Vagina (tissue), 2 donors: Measurements from ENCODE around the gene CDH24.

Experiments used
- POLR2A ChIP-seq, 2 donors: fragments of 450-650 bp; IDR thresholded peaks; one replicate each; pipeline ENCODE4 v1.6.1; 2017; ENCODE audit warnings: antibody characterized with exemption in 2 of 2, mild to moderate bottlenecking in 2 of 2, moderate library complexity in 2 of 2
- POLR2AphosphoS5 ChIP-seq, 2 donors: sonication (generic); formaldehyde crosslinking; IDR thresholded peaks; one replicate each; pipeline ENCODE4 v1.9.0; 2017; ENCODE audit warnings: antibody characterized with exemption in 2 of 2, mild to moderate bottlenecking in 2 of 2, low read depth in 1 of 2; ENCODE audit not compliant: insufficient read depth in 1 of 2
- TF ChIP-seq, protein P1 (sequence below), 3 experiments: fragments of 450-650 bp in 2 of 3; fragments of 200-600 bp in 1 of 3; sonication (generic) in 1 of 3; IDR thresholded peaks; one replicate each; pipeline ENCODE4 v1.5.1; 2017 to 2019; ENCODE audit warnings: antibody characterized with exemption in 3 of 3, mild to moderate bottlenecking in 2 of 3, moderate library complexity in 2 of 3

DNA sequence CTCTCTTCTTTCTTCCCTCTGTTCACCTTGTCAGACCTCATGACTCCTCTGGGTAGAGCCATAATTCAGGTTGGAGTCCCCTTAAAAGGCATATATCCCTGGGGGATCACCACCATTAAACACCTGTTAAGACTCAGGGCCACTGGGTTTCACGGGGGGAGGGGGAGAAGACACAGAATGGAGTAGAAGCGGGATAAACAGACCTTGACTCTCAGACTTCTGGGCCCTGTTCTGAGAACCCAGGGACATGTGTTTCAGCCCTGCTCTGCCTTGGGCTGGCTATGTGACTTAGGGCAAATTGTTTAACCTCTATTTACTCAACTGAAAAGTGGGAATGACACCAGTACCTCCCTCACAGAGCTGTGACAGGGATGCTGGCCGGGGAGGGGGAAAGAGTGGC, 4.6 kb downstream of the CDH24 start:
- TF ChIP-seq POLR2A (IDR thresholded peaks at IDR 0.05) (no peak), POLR2AphosphoS5 (IDR thresholded peaks at IDR 0.05; ENCODE audit: insufficient read depth in 1 of 2, low read depth in 1 of 2) (no peak)
- TF ChIP-seq, protein P1, sequence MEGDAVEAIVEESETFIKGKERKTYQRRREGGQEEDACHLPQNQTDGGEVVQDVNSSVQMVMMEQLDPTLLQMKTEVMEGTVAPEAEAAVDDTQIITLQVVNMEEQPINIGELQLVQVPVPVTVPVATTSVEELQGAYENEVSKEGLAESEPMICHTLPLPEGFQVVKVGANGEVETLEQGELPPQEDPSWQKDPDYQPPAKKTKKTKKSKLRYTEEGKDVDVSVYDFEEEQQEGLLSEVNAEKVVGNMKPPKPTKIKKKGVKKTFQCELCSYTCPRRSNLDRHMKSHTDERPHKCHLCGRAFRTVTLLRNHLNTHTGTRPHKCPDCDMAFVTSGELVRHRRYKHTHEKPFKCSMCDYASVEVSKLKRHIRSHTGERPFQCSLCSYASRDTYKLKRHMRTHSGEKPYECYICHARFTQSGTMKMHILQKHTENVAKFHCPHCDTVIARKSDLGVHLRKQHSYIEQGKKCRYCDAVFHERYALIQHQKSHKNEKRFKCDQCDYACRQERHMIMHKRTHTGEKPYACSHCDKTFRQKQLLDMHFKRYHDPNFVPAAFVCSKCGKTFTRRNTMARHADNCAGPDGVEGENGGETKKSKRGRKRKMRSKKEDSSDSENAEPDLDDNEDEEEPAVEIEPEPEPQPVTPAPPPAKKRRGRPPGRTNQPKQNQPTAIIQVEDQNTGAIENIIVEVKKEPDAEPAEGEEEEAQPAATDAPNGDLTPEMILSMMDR (IDR thresholded peaks at IDR 0.05) = no peak
